GM19455 (cell line): ENCODE results near the gene DIO3.
"Not testable (repeated sequence)": the region's sequence is repeated elsewhere in the genome, so short reads cannot be mapped to it uniquely, and the experiment has no call there.

Experiments used
- ATAC-seq: cut with Tn5 transposase; IDR thresholded peaks from one replicate; pipeline ENCODE4 v1.9.1; 2021; ENCODE audit not compliant: unreplicated experiment

Gene DIO3

GRCh38 chr14:101557811-101558738 lies 3.2 kb upstream of the DIO3 start:
- ATAC-seq = no peak

DNA sequence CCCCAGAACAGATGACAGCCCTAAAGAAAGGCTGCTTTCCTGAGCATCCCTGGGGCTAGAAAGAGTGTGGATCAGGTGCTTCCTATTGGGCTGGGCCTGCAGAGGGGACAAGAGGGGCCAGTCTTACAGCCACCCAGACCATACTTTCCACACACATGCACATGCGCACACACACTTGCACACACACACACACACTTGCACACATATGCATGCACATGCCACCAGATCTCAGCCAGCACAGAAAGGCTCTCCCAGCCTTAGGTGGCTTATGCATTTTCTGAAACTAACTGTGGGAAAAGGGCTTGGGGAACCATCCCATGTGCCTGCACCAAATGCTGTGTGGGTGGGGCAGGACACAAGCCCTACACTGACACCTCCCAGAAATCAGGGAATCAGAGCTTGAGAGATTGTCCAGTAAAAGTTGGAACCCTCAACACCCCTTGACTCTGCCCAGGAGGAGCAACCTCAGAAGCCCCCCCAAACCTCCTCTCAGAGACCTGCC lies 2.5 kb upstream of the DIO3 start:
- ATAC-seq = no peak

- ATAC-seq = no peak
Measured at GRCh38 chr14:101559250-101559623, 2.1 kb upstream of the DIO3 start.

DNA sequence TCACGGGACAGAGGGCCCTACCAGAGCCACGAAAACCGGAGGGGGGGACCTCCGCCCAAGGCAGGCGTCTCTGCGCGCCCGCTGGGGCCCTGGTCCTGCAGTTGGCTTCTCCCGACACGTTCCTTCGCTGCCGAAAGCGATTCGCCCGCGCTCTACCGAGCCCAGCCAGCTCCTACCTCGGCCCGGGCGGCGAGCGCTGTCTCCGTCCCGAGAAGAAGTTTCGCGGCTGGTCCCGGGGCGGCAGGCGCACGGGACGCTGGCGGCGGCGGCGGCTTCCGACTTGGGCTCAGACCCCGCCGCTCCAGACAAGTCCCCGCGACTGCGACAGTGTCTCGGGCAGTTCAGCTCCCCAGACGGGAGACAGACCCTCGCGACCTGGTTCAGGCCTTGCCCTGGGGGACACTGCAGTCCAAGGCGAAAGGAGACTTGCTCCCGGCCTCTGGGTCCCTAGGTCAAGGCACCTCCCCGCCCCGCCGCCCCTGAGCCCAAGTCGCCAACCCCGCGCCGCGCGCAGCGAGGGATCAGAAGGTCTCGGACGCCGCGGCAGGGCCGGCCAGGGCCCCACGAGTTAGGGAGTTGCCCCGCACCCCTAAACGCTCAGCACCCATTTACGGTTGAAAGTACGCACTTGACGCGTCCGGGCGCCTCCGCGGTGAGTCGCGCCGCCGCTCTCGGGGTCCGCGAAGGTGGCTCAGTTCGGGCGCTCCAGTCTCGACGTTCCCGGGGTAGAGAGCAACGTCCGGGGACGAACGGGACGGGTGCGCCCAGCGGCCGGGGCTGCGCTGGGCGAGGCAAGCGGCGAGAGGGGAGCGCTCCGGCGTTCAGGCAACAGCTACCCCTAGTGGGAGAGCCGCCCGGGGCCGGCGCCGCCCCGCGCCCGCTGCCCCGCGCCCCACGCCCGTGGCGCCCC lies 1.4 kb upstream of the DIO3 start:
- no peak for ATAC-seq

DNA sequence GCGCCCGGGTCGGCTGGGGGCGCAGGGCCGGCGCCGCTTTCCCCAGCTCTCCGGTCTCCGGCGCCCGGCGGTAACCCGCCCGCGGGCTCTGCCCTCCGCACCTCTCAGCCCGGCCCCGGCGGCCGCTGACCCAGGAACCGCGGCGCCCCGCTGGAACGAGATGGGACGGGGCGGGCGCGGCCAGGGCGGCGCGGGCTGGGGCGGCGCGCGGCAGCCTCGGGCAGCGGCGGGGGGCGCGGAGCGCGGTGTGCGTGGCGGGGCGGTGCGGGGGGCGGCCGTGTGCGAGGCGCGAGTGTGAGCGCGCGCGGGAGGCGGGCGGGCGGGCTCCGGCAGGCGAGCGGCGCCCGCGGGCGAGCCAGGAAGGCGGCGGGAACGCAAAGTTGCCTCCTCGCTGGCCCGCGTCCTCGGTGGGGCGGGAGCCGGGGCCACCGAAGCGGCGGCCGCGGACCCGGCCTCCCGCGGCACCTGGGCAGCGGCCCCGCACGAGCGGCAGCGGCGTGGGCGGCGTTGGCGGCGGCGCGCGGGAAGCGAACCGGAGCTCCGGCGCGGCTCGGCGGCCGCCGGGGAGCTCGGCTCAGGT lies 671 bp upstream of the DIO3 start:
- no peak for ATAC-seq

DNA sequence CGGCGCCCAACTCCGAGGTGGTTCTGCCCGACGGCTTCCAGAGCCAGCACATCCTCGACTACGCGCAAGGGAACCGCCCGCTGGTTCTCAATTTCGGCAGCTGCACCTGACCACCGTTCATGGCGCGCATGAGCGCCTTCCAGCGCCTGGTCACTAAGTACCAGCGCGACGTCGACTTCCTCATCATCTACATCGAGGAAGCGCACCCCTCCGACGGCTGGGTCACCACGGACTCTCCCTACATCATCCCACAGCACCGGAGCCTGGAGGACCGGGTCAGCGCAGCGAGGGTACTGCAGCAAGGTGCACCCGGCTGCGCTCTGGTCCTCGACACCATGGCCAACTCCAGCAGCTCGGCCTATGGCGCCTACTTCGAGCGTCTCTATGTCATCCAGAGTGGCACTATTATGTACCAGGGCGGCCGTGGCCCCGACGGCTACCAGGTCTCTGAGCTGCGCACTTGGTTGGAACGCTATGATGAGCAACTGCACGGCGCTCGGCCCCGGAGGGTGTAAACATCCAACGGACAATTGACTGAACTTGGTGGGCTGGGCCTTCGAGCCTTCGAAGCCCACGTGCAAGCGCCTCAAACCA lies 699 bp downstream of the DIO3 start:
- ATAC-seq = no peak

DNA sequence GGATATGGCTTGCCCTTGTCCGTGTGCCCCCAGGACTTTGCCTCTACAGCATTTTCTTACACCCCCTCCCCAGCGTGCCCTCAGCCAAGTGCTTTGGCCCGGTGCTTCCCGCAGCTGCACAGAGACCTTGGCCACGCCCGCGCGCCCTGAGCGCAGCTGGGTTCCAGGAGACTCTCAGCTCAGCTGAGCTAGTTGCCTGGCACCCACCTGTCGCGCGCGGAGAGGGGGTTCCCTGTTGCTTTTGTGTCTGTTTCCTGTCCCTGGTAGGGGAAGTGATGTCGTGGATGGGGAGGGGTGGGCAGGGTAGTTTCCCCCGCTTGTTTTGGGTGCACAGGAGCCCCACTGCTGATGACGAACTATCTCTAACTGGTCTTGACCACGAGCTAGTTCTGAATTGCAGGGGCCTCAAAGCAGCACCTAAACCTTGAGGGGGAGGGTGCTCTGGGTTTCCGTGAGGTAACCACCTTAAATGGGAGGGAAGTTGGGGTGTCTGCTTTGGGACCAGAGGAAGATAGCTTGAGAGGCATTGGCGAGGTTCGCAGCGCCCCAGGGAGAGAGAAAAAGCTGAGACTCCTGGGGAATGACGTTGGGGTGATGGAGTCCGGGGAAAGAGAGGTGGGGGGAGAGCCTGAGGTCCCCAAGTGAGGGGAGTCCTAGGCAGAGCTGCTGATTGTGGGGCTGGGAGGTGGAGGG lies 1.5 kb downstream of the DIO3 start:
- ATAC-seq = no peak

- ATAC-seq = no peak
Measured at GRCh38 chr14:101563352-101563653, 2.0 kb downstream of the DIO3 start.

DNA sequence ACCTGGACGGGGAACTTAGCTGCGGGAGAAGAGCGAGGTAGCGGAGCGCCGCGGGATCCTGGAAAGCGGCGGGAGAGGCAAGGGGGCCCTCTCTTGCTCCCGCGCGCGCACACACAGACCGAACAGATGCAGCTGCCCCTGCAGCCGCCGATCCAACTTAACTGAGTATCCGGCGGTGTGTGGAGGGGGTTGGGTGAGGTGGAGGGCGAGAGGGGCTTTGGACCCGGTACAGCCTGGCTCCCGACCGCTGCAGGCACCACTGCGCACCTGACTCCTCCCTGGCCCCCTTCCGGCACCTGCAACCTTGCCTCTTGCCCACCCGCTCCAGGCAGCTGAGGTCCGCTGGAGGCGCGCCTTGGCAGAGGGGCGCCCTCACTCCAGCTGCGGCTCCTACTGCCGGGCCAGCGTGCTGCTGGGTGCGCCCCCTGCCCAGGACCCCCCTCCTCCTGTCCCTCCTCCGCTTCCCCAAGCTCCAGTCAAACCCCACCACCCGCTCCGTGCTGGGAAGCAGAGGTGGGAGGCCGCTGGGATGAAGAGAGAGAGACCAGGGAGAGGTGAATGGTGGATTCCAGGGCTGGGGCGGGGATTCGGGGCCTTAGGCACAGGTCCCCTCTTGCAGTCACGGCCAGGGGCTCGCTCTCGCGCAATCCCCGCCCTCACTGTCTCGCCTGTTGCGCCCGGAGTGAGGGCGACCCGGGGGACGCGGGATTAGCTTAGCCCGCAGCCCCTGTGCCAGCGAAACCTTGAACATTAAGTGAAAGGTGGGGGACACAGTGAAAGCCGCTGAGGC lies 2.6 kb downstream of the DIO3 start:
- ATAC-seq = no peak

DNA sequence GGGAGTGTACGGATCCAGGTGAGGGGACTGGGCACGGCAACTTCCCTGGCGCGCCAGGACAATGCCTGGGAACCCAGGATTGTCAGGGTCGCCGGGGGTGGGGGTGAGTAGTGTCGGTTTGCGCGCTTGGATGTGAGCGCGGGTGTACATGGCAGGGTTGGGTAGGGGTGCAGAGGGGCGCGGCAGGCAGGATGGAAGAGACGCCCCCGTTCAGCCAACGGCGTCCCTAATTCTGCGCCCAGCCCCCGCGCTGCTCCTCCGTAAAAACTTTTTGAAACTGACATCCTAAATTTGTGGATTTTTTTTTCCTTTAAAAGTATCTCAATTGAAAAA lies 3.1 kb downstream of the DIO3 start:
- no peak for ATAC-seq

- no peak for ATAC-seq
Measured at GRCh38 chr14:101564819-101565698, 3.8 kb downstream of the DIO3 start.

- ATAC-seq = no peak
Measured at GRCh38 chr14:101567252-101567651, 6.0 kb downstream of the DIO3 start.

DNA sequence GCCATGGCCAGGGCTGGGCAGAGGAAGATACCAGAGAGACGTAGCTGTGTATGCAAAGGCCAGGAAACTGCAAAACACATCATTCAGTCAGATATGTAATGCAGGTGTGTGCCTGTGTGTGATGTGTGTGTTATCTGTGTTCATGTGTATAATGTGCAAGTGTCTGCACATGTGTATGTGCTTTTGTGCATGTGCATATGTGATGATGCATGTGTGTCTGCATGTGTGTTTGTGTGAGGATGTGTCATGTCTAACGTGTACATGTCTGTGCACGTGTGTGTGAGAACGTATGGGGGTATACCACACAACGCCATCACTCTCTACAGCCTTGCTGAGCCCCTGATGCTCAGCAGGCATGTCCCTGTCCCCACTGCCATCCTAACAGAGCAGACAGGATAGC lies 9.7 kb downstream of the DIO3 start:
- ATAC-seq = no peak

- ATAC-seq = not testable (repeated sequence)
Measured at GRCh38 chr14:101572526-101572925, 11.2 kb downstream of the DIO3 start.

- no peak for ATAC-seq
Measured at GRCh38 chr14:101573289-101573688, 12.0 kb downstream of the DIO3 start.

DNA sequence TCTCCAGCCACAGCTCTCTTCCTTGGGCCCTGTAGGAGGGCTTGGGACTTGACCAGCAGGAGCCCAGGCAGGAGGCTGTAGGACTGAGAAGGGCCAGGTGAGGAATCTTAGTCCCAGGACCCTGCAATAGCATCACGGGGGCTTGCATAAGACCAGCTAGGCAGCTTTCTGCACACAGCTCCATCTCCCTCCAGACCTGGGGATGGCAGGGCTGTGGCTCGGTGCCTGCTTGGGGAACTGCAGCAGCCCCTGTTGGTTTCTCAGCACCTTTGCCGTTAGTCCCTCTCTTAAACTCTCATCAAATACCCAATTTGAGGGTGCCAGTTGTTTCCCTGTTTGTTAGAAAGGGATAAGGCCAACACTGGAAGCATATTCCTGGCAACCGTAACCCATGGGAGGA lies 14.3 kb downstream of the DIO3 start:
- ATAC-seq = no peak

DNA sequence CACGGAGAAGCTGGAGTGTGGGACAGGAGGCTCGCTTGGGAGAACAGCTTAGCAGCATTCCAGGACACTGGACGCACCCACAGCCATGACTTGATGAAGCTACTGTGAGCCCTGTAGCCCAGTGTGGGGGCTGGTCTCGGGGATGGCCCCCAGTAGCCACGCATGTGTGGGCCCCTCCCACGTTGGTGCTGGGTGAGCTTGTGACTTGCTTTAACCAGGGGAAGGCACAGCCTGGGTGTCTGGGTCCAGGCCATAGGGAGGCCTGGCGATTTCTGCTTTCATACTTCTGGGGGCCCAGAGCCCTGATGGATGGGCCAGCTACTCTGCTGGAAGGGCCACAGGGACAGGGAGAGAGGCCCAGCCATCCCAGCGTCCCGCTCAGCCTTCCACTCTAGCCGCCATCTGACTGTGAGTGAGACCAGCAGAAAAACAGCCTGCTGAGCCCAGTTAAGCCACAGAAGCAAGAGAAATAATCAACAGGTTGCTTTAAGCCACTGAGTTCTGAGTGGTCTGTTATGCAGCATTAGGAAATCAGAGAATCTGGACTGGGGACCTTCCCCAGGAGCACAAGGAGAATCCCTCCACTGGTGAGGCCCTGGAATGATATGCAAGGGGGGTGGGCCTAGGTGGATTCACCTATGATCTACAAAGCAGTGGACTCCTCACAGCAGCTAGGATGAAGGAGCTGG lies 16.1 kb downstream of the DIO3 start:
- no peak for ATAC-seq

DNA sequence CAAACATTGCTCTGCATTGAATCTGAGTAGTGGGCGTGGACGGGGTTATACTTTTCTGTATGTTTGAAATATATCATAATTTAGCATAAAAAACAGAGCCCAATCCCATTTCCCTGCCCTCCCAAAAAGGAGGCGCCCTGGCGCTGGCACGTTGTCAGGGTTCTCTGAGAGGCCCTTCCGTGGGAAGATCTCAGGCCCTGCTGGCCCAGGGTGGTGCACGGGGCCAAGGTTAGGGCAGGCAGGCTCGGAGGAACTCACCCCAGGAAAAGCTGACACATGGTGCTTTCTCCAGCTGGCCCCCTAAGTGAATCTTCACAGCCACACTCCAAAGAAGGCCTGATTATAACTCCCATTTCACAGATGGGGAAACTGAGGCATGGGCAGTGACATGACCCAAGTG lies 17.2 kb downstream of the DIO3 start:
- ATAC-seq = no peak
